ENCODE results near the gene ANKLE2. TPM values are rescaled to one million over a fixed set of nuclear protein-coding genes. Genes with fewer than 3 reads are reported as not detected.

ANKLE2 gene
- total RNA-seq, 2 donors from 2014 or later: 78.0 to 104 TPM

DNA sequence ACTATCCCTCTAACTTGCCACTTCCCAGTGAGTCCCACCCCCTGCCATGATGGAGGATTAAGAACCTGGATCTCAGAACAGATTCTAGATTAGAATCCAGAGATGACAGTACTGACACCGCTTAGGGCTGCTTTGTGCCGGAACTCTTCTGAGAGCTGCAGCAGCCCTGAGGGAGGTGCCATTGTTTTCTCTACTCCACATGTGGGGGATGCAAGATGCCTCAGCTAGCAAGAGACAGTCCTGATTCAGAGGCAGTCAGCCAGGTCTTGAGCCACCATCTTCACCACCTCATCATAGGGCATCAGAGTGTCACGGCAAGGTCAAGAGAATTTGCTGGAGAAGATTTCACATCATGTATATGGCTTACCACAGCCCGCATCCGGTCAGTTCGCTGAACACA, 54.4 kb downstream of the ANKLE2 start:
- no peak for TF ChIP-seq CTCF (IDR thresholded peaks at IDR 0.05)
- peaks cover 6% of the 10 kb centered on the region for H3K36me3 ChIP-seq
- no peak for DNase-seq (ENCODE audit: low spot score)
- ATAC-seq (ENCODE audit: insufficient number of reproducible peaks, low FRiP score, low read depth): no peak
- no peak overlapping the region for H3K4me3 ChIP-seq
- no peaks in the 10 kb centered on the region for H3K27me3 ChIP-seq (replicated peaks; ENCODE audit: insufficient read depth)
- H3K4me1 ChIP-seq (ENCODE audit: control insufficient read depth in 1 of 2, low read depth in 2 of 2): peaks cover 12 to 16% of the 10 kb centered on the region in 2 donors
- no peaks in the 10 kb centered on the region for H3K9me3 ChIP-seq
- H3K27ac ChIP-seq: no peak overlapping the region

DNA sequence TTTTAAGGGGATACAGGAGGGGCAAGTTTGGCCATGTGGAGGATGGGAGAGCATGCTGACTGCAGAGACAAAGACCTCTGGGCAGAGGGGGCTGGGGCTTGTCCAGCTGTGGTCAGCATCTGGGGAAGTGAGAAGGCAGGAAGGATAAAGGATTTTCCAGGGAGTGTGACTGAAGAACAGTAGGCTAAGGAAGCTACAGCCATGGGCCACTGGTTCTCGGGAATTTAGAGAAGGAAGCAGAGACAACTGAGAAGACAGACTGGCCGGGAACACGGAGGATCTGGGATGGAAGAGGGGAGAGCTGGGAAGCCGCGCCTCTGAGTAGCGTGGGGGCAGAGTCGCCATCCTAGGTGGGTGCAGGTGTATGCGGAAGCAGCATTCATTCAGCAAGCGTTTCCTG, 58.0 kb downstream of the ANKLE2 start:
- no peak for DNase-seq (ENCODE audit: low spot score)
- Histone ChIP-seq H3K36me3 (peaks cover 15% of the 10 kb centered on the region), H3K4me3 (no peak overlapping the region), H3K27ac (no peak overlapping the region), H3K9me3 (no peaks in the 10 kb centered on the region), H3K4me1 (ENCODE audit: control insufficient read depth in 1 of 2, low read depth in 2 of 2) (no peaks in the 10 kb centered on the region), H3K27me3 (replicated peaks; ENCODE audit: insufficient read depth) (no peaks in the 10 kb centered on the region)
- TF ChIP-seq CTCF (IDR thresholded peaks at IDR 0.05): no peak
- no peak for ATAC-seq (ENCODE audit: insufficient number of reproducible peaks, low FRiP score, low read depth)

GRCh38 chr12:132702640-132703039, 59.0 kb downstream of the ANKLE2 start:
- TF ChIP-seq CTCF (IDR thresholded peaks at IDR 0.05): no peak
- Histone ChIP-seq H3K27ac (no peak overlapping the region), H3K4me3 (no peak overlapping the region), H3K9me3 (no peaks in the 10 kb centered on the region), H3K27me3 (replicated peaks; ENCODE audit: insufficient read depth) (no peaks in the 10 kb centered on the region), H3K36me3 (peaks cover 19% of the 10 kb centered on the region), H3K4me1 (ENCODE audit: control insufficient read depth in 1 of 2, low read depth in 2 of 2) (no peaks in the 10 kb centered on the region)
- DNase-seq (ENCODE audit: low spot score) (no peak), ATAC-seq (ENCODE audit: insufficient number of reproducible peaks, low FRiP score, low read depth) (no peak)

DNA sequence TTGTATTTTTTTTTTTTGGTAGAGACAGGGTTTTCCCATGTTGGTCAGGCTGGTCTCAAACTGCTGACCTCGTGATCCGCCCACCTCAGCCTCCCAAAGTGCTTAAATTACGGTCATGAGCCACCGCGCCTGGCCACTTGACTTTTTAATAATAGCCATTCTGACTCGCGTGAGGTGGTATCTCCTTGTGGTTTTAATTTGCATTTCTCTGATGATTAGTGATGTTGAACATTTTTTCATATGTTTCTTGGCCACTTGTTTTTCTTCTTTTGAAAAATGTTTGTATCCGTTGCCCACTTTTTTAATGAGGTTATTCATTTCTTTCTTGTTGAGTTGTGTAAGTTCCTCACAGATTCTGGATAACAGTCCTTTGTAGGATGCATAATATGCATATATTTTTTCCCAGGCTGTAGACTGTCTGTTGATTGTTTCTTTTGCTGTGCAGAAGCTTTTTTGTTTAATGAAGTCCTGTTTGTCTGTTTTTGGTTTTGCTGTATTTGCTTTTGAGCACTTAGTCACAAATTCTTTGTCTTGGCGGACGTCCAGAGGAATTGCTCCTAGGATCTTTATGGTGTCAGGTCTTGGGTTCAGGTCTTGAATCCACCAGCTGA, 61.3 kb downstream of the ANKLE2 start:
- Histone ChIP-seq H3K4me1 (ENCODE audit: control insufficient read depth in 1 of 2, low read depth in 2 of 2) (no peaks in the 10 kb centered on the region), H3K4me3 (no peak overlapping the region), H3K36me3 (peaks cover 27% of the 10 kb centered on the region), H3K27me3 (replicated peaks; ENCODE audit: insufficient read depth) (no peaks in the 10 kb centered on the region), H3K9me3 (no peaks in the 10 kb centered on the region), H3K27ac (no peak overlapping the region)
- DNase-seq (ENCODE audit: low spot score) (no peak), ATAC-seq (ENCODE audit: insufficient number of reproducible peaks, low FRiP score, low read depth) (no peak)
- no peak for TF ChIP-seq CTCF (IDR thresholded peaks at IDR 0.05)

DNA sequence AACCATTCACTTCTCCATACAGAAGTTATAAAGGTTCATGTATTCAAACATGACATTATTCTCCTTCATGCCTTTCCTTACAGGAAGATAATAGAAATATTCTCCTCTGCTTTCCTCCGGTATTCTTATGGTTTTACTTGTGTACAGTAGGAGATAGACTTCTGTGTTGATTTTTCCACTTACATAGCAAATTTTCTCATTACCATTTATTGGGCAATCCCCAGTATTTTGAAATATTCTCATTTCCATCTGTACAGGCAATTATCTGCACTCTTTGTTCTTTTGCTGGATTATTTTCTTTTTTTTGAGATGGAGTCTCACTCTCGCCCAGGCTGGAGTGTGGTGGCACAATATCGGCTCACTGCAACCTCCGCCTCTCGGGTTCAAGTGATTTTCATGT, 63.3 kb downstream of the ANKLE2 start:
- H3K4me3 ChIP-seq: no peak overlapping the region
- H3K36me3 ChIP-seq: peaks cover 21% of the 10 kb centered on the region
- no peaks in the 10 kb centered on the region for H3K4me1 ChIP-seq (ENCODE audit: control insufficient read depth in 1 of 2, low read depth in 2 of 2)
- no peaks in the 10 kb centered on the region for H3K9me3 ChIP-seq
- DNase-seq (ENCODE audit: low spot score) (no peak), ATAC-seq (ENCODE audit: insufficient number of reproducible peaks, low FRiP score, low read depth) (no peak)
- no peak for TF ChIP-seq CTCF (IDR thresholded peaks at IDR 0.05)
- H3K27me3 ChIP-seq (replicated peaks; ENCODE audit: insufficient read depth): no peaks in the 10 kb centered on the region
- H3K27ac ChIP-seq: no peak overlapping the region
